Gastrocnemius medialis (tissue), 4 donors: ENCODE data around the gene RASGRP2. TPM values are rescaled to one million over a fixed set of nuclear protein-coding genes. Genes with fewer than 3 reads are reported as not detected.

Source experiments
- ATAC-seq, 2 donors: fragments of 150-250 bp; one replicate each; pipeline ENCODE4 v1.9.1; 2016
- DNase-seq, 2 donors: peaks; one replicate each; pipeline ENCODE4 v3.0.0-alpha.2; 2019
- H3K27ac ChIP-seq, 4 donors: fragments of 200-600 bp; sonication (generic); 1 replicate in 1 of 4; 2 replicates in 3 of 4; pipeline ENCODE4 v1.5.1; 2016 to 2018; ENCODE audit warnings: mild to moderate bottlenecking in 2 of 4, moderate library complexity in 1 of 4
- H3K27me3 ChIP-seq, 3 donors: fragments of 200-600 bp; sonication (generic) in 2 of 3; 1 replicate in 1 of 3; 2 replicates in 2 of 3; pipeline versions ENCODE4 v1.5.1 to v1.6.0; 2016 to 2019; ENCODE audit warnings: mild to moderate bottlenecking in 1 of 3, moderate library complexity in 1 of 3
- H3K36me3 ChIP-seq, 2 donors: fragments of 200-600 bp; sonication (generic) in 1 of 2; one replicate each; pipeline ENCODE4 v1.5.1; 2017 to 2018
- H3K4me1 ChIP-seq, 2 donors: fragments of 200-600 bp; sonication (generic) in 1 of 2; one replicate each; pipeline ENCODE4 v1.5.1; 2016 to 2017; ENCODE audit warnings: mild to moderate bottlenecking in 2 of 2
- H3K4me3 ChIP-seq, 4 donors: fragments of 200-600 bp; sonication (generic) in 3 of 4; 1 replicate in 1 of 4; 2 replicates in 3 of 4; pipeline ENCODE4 v1.5.1; 2016 to 2019; ENCODE audit warnings: mild to moderate bottlenecking in 2 of 4
- H3K9me3 ChIP-seq, 3 donors: fragments of 200-600 bp; sonication (generic) in 2 of 3; 1 replicate in 1 of 3; 2 replicates in 2 of 3; pipeline ENCODE4 v1.5.1; 2016 to 2019
- POLR2A ChIP-seq, 2 donors: fragments of 450-650 bp; IDR thresholded peaks; one replicate each; pipeline ENCODE4 v1.6.1; 2017; ENCODE audit warnings: antibody characterized with exemption in 2 of 2, mild to moderate bottlenecking in 2 of 2, moderate library complexity in 2 of 2
- in situ Hi-C, 4 donors: fragments of 200-750 bp; cut with MboI; loops; one replicate each; pipeline versions ENCODE4 v1.15.0 to v1.8.0; 2017; ENCODE audit warnings: low sequenced_read_pairs in 4 of 4
- intact Hi-C: fragments of 100-400 bp; cut with DNase I; formaldehyde crosslinking; loops from one replicate; pipeline ENCODE4 v1.15.1; 2023; ENCODE audit warnings: low total_unique reads
- total RNA-seq, 4 donors: library from RNA; depleted of rRNA; stranded (reverse); fragments of >200 nt; gene quantifications; one replicate each; pipeline versions ENCODE4 v1.1.0 to v1.2.3, GENCODE V29; 2016
- TF ChIP-seq, protein P1 (sequence below), 5 experiments: fragments of 450-650 bp in 3 of 5; fragments of 200-600 bp in 2 of 5; sonication (generic) in 2 of 5; IDR thresholded peaks in 4 of 5; conservative IDR thresholded peaks in 1 of 5; 1 replicate in 4 of 5; 2 replicates in 1 of 5; pipeline ENCODE4 v1.5.1; 2016 to 2019; ENCODE audit warnings: antibody characterized with exemption in 5 of 5, mild to moderate bottlenecking in 3 of 5, moderate library complexity in 3 of 5

The RASGRP2 gene
- total RNA-seq, 4 donors from 2014 or later = 2.9 to 10.9 (median 7.1) TPM

DNA sequence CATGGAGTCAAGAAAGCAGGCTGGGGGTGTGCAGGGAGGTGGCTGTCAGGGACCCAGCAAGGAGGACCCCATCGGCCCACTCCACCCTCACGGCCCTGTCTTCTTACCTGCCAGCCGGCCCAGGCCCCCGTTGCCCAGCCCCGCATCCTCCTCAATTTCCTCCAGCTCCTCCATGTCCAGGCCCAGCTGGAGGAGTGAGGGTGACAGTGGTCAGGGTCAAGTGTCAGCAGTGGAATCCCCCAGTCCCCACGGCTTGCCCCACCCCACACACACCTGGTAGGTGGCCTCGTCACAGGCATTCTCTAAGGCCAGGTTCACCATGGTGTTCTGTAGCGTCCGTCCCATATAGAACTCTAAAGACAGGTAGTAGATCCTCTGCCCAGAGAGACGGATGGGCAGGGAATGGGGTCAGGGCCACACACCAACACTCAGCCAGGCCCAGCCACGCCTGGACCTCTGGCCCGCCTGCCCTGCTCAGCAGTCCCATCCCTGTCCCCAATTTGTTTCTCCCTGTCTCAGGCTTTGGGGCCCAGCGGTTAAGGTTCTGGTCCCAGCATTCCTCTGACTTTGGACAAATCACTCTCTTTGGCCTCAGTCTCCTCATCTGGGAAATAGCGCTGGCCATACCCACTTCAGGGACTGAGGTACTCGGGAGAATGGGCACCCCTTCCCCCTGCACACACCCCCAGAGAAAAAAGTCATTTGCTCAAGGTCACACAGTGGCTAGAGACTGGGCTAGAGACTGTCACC is 14.6 kb upstream of the RASGRP2 start:
- DNase-seq = peak in 1 of 2 donors; percentile 30

DNA sequence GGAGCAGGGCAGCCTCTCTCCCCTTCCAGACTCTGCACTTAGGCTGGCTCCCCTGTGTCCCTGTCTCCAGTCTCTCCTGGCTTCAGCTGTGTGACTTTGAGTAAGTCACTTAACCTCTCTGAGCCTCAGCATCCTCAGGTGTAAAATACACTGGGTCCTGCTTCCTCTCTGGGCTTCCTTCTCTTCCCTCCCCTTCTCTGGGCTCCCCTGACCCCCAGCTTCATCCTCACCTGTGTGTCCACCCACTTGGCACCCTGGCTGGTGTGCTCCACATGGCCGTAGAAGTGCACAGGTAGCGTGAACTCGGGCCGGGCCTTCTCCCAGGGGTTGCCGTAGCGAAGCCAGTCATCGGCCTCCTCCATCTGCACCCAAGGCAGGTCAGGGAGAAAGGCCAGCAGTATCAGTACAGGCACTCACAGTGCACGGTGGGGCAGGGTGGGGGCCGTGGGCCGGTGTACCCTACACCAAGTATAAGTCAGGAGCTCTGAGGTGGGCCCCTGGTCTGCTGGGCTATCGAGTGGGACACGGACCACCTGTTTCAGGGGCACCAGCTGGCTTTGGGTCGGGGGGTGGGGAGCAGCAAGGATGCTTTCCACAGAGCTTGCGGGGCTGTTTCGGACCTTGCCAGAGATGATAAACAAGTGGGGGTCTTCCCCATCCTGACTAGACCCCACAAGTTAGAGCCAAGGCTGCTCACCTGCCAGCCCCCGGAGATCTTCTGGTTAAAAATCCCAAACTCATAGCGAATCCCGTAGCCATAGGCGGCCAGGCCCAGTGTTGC is 13.8 kb upstream of the RASGRP2 start:
- ATAC-seq (no peak), DNase-seq (peak in 1 of 2 donors; percentile 14)
- no peaks in the 10 kb centered on the region for H3K9me3 ChIP-seq
- intact Hi-C loops (no loop called here), in situ Hi-C loops (no loop called here)
- peak overlapping the region in 2 of 4 donors; percentile 65 to 72 for H3K4me3 ChIP-seq
- H3K27ac ChIP-seq = peak overlapping the region; percentile 91 to 99 (median 94)
- peaks cover 0 to 27% of the 10 kb centered on the region in 2 donors for H3K36me3 ChIP-seq
- TF ChIP-seq, protein P1, sequence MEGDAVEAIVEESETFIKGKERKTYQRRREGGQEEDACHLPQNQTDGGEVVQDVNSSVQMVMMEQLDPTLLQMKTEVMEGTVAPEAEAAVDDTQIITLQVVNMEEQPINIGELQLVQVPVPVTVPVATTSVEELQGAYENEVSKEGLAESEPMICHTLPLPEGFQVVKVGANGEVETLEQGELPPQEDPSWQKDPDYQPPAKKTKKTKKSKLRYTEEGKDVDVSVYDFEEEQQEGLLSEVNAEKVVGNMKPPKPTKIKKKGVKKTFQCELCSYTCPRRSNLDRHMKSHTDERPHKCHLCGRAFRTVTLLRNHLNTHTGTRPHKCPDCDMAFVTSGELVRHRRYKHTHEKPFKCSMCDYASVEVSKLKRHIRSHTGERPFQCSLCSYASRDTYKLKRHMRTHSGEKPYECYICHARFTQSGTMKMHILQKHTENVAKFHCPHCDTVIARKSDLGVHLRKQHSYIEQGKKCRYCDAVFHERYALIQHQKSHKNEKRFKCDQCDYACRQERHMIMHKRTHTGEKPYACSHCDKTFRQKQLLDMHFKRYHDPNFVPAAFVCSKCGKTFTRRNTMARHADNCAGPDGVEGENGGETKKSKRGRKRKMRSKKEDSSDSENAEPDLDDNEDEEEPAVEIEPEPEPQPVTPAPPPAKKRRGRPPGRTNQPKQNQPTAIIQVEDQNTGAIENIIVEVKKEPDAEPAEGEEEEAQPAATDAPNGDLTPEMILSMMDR (IDR thresholded peaks at IDR 0.05 in 4 of 5, conservative IDR thresholded peaks at IDR 0.05 in 1 of 5) = no peak
- no peak for TF ChIP-seq POLR2A (IDR thresholded peaks at IDR 0.05)
- peaks cover 77 to 98% of the 10 kb centered on the region in 2 donors for H3K4me1 ChIP-seq
- H3K27me3 ChIP-seq = no peaks in the 10 kb centered on the region

More for the DNA sequence above, 14.6 kb upstream of the RASGRP2 start:
- Histone ChIP-seq H3K36me3 (peaks cover 0 to 19% of the 10 kb centered on the region in 2 donors), H3K4me1 (peaks cover 84 to 99% of the 10 kb centered on the region in 2 donors), H3K4me3 (peak overlapping the region; percentile 42 to 72 (median 62)), H3K9me3 (no peaks in the 10 kb centered on the region), H3K27me3 (no peaks in the 10 kb centered on the region), H3K27ac (peak overlapping the region; percentile 91 to 99 (median 94))
- intact Hi-C loops (no loop called here), in situ Hi-C loops (no loop called here)
- no peak for ATAC-seq
- no peak for TF ChIP-seq POLR2A (IDR thresholded peaks at IDR 0.05)
- TF ChIP-seq, protein P1 (IDR thresholded peaks at IDR 0.05 in 4 of 5, conservative IDR thresholded peaks at IDR 0.05 in 1 of 5) = no peak

DNA sequence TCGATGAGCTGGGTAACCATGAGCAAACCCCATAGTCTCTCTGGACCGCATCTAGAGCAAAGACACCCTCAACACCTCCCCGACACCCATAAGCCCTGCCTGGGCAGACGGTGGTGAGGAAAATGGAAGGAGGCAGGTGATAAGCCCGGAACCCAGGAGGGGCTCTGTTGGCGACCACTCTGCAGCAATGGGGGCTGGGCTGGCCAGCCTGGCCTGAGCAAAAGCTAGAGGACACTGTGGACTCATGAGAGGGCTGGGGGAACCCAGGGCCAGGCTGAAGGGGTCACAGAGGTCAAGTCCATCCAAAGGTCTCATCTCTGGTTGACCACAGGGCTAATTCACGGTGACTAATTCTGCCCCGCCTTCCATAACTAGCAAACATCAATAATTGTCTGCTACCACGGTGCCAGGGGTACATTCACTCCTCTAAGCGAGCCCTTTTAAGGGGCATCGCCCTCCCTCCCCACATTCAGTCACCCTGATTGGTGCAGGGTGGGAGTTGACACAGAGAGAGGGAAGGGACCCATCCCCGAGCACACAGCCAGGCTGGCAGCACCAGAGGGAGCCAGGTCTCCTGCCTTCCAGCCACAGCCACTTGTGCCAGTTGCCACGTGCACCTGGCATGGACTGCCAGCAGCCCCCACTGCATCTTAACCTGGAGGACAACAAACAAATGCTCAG is 11.9 kb upstream of the RASGRP2 start:
- Histone ChIP-seq H3K4me1 (peaks cover 58 to 81% of the 10 kb centered on the region in 2 donors), H3K27me3 (no peaks in the 10 kb centered on the region)

More for the DNA sequence above, 11.9 kb upstream of the RASGRP2 start:
- TF ChIP-seq, protein P1 (IDR thresholded peaks at IDR 0.05 in 4 of 5, conservative IDR thresholded peaks at IDR 0.05 in 1 of 5) = no peak
- TF ChIP-seq POLR2A (IDR thresholded peaks at IDR 0.05) = no peak
- ATAC-seq (no peak), DNase-seq (peak in 1 of 2 donors; percentile 46)
- H3K9me3 ChIP-seq = no peaks in the 10 kb centered on the region
- H3K36me3 ChIP-seq = peaks cover 0 to 46% of the 10 kb centered on the region in 2 donors
- no peak overlapping the region for H3K4me3 ChIP-seq
- in situ Hi-C loops = no loop called here
- H3K27ac ChIP-seq = peak overlapping the region; percentile 91 to 99 (median 94)
- intact Hi-C loops = no loop called here
